ENCODE results near the gene TTLL9.

DNA sequence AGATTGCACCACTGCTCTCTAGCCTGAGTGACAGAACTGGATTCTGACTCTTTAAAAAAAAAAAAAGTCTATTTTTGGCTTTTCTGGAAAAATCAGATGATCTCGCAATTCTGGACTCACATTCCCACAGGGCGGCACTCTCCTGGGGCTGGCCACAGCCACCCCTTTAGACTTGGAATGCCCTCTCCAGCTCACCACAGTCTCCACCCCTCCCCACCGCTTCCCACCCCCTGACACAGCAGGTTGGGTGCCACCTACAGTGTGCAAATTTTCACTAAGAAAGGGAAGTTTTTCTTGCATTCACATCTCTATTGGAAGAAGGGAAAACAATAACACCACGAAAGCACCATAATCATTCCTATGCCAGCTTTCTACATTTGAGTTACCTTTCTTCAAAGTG is 66.0 kb downstream of the TTLL9 start:
- TF ChIP-seq, protein P1, sequence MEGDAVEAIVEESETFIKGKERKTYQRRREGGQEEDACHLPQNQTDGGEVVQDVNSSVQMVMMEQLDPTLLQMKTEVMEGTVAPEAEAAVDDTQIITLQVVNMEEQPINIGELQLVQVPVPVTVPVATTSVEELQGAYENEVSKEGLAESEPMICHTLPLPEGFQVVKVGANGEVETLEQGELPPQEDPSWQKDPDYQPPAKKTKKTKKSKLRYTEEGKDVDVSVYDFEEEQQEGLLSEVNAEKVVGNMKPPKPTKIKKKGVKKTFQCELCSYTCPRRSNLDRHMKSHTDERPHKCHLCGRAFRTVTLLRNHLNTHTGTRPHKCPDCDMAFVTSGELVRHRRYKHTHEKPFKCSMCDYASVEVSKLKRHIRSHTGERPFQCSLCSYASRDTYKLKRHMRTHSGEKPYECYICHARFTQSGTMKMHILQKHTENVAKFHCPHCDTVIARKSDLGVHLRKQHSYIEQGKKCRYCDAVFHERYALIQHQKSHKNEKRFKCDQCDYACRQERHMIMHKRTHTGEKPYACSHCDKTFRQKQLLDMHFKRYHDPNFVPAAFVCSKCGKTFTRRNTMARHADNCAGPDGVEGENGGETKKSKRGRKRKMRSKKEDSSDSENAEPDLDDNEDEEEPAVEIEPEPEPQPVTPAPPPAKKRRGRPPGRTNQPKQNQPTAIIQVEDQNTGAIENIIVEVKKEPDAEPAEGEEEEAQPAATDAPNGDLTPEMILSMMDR (IDR thresholded peaks at IDR 0.05), result no peak
- TF ChIP-seq POLR2A (IDR thresholded peaks at IDR 0.05), result no peak
- TF ChIP-seq POLR2AphosphoS5 (IDR thresholded peaks at IDR 0.05), result no peak
- no peak for TF ChIP-seq EP300 (IDR thresholded peaks at IDR 0.05)

Data from upper lobe of left lung (tissue), 4 donors.